ENCODE data around the gene UBE3B. TPM values are rescaled to one million over a fixed set of nuclear protein-coding genes. Genes with fewer than 3 reads are reported as not detected.

UBE3B gene
- total RNA-seq, 1 experiment from 2014 or later, result 25.7 TPM

GRCh38 chr12:109553483-109553882 lies 76.0 kb downstream of the UBE3B start:
- DNase-seq (peak; percentile 23), ATAC-seq (no peak)
- Histone ChIP-seq H3K4me3 (ENCODE audit: low read length) (no peak overlapping the region), H3K9me3 (ENCODE audit: low read length) (no peaks in the 10 kb centered on the region), H3K79me2 (ENCODE audit: low read length) (no peaks in the 10 kb centered on the region), H4K20me1 (ENCODE audit: low read length) (no peaks in the 10 kb centered on the region), H3F3A (ENCODE audit: low read length, unreplicated experiment) (no peaks in the 10 kb centered on the region), H3K36me3 (ENCODE audit: low read depth, low read length) (no peaks in the 10 kb centered on the region), H3K27ac (ENCODE audit: low read length) (no peak overlapping the region), H3K4me1 (ENCODE audit: insufficient read depth, low read length) (peaks cover 9% of the 10 kb centered on the region; the same call in 1 of the 2 replicates), H3K9ac (ENCODE audit: low read length) (no peak overlapping the region), H3K27me3 (ENCODE audit: low read length) (no peaks in the 10 kb centered on the region), H3K4me2 (ENCODE audit: low read length) (no peak overlapping the region), H3K9me2 (replicated peaks; ENCODE audit: low read length) (no peaks in the 10 kb centered on the region), H2AFZ (ENCODE audit: low read length) (no peak overlapping the region)
- TF ChIP-seq EZH2phosphoT487 (IDR thresholded peaks at IDR 0.05; ENCODE audit: borderline replicate concordance, low read length) (no peak), CTCF (conservative IDR thresholded peaks at IDR 0.05; ENCODE audit: low read depth, low read length) (no peak), EZH2 (IDR thresholded peaks at IDR 0.05; ENCODE audit: low read length, unreplicated experiment) (no peak)
- no TSS peak for BruUV-seq (replicated peaks)
- intact Hi-C loops (cut with micrococcal nuclease), result no loop called here
- ChIA-PET POLR2A (ENCODE audit: unreplicated experiment) (no interaction called here), CTCF (no interaction called here)

DNA sequence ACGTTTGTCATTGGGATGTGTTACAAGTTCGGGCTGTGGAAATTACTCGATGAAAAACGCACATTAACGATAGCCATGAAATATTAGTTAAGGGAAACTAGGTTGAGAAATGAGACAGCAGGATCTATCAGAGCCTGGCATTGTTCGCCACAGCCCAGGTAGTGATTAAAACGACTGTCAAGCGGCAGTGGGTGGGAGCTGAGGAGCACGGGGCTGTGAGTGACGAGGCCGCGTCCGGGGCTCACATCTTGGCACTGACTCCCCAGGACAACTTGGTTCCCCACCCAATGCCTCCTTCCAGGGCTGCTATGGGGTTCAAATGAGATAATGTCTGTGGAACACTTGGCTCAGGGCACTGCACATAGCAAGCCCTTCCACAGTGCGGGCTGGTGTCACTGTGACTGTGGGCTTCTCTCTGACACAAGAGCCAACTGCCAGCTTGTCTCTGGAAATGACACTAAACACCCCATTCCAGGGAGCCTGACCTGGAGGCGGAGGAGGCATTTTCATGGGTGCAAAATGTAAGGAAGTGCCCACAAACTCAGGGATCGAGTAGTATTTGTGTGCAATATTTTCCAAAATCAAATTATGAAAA lies 76.6 kb downstream of the UBE3B start:
- H4K20me1 ChIP-seq (ENCODE audit: low read length), result no peaks in the 10 kb centered on the region
- H3K4me1 ChIP-seq (ENCODE audit: insufficient read depth, low read length), result peaks cover 9% of the 10 kb centered on the region; the same call in 1 of the 2 replicates
- H3K4me3 ChIP-seq (ENCODE audit: low read length), result no peak overlapping the region
- H3K36me3 ChIP-seq (ENCODE audit: low read depth, low read length), result no peaks in the 10 kb centered on the region
- DNase-seq (no peak), ATAC-seq (no peak)
- no peak overlapping the region for H3K4me2 ChIP-seq (ENCODE audit: low read length)
- no peaks in the 10 kb centered on the region for H3K9me3 ChIP-seq (ENCODE audit: low read length)
- no peak overlapping the region for H2AFZ ChIP-seq (ENCODE audit: low read length)
- no peaks in the 10 kb centered on the region for H3K27me3 ChIP-seq (ENCODE audit: low read length)
- no peaks in the 10 kb centered on the region for H3F3A ChIP-seq (ENCODE audit: low read length, unreplicated experiment)
- CTCF ChIA-PET, result no interaction called here
- POLR2A ChIA-PET (ENCODE audit: unreplicated experiment), result no interaction called here
- no peak overlapping the region for H3K27ac ChIP-seq (ENCODE audit: low read length)
- no peak overlapping the region for H3K9ac ChIP-seq (ENCODE audit: low read length)
- intact Hi-C loops (cut with micrococcal nuclease), result no loop called here
- H3K9me2 ChIP-seq (replicated peaks; ENCODE audit: low read length), result no peaks in the 10 kb centered on the region
- H3K79me2 ChIP-seq (ENCODE audit: low read length), result no peaks in the 10 kb centered on the region
- TF ChIP-seq EZH2 (IDR thresholded peaks at IDR 0.05; ENCODE audit: low read length, unreplicated experiment) (no peak), EZH2phosphoT487 (IDR thresholded peaks at IDR 0.05; ENCODE audit: borderline replicate concordance, low read length) (no peak), CTCF (conservative IDR thresholded peaks at IDR 0.05; ENCODE audit: low read depth, low read length) (no peak)
- TSS peak; percentile 5 for BruUV-seq (replicated peaks)

GRCh38 chr12:109554761-109555160 lies 77.3 kb downstream of the UBE3B start:
- TF ChIP-seq EZH2 (IDR thresholded peaks at IDR 0.05; ENCODE audit: low read length, unreplicated experiment), result no peak
- TF ChIP-seq EZH2phosphoT487 (IDR thresholded peaks at IDR 0.05; ENCODE audit: borderline replicate concordance, low read length), result no peak
- TF ChIP-seq CTCF (conservative IDR thresholded peaks at IDR 0.05; ENCODE audit: low read depth, low read length), result no peak
- Histone ChIP-seq H3K4me3 (ENCODE audit: low read length) (no peak overlapping the region), H3K79me2 (ENCODE audit: low read length) (no peaks in the 10 kb centered on the region), H3K4me1 (ENCODE audit: insufficient read depth, low read length) (peaks cover 9% of the 10 kb centered on the region; the same call in 1 of the 2 replicates), H3K27ac (ENCODE audit: low read length) (no peak overlapping the region), H3K9ac (ENCODE audit: low read length) (no peak overlapping the region), H3F3A (ENCODE audit: low read length, unreplicated experiment) (no peaks in the 10 kb centered on the region), H2AFZ (ENCODE audit: low read length) (no peak overlapping the region), H3K36me3 (ENCODE audit: low read depth, low read length) (no peaks in the 10 kb centered on the region), H3K9me3 (ENCODE audit: low read length) (no peaks in the 10 kb centered on the region), H3K4me2 (ENCODE audit: low read length) (no peak overlapping the region), H3K27me3 (ENCODE audit: low read length) (no peaks in the 10 kb centered on the region), H4K20me1 (ENCODE audit: low read length) (no peaks in the 10 kb centered on the region), H3K9me2 (replicated peaks; ENCODE audit: low read length) (no peaks in the 10 kb centered on the region)
- ChIA-PET CTCF (interaction anchor here (0.8 kb wide), 1 partner anchor 42 kb away, joined by 5 read pairs; no protein-coding TSS in a partner anchor), POLR2A (ENCODE audit: unreplicated experiment) (no interaction called here)
- DNase-seq (no peak), ATAC-seq (no peak)
- no TSS peak for BruUV-seq (replicated peaks)
- intact Hi-C loops (cut with micrococcal nuclease), result no loop called here

Measured in PC-3 (cell line).